GM12891 (cell line): ENCODE results near the gene LAMP1.

ENCODE experiments used
- POLR2A ChIP-seq: IDR thresholded peaks from 2 replicates; pipeline ENCODE4 v1.6.1; 2011; ENCODE audit warnings: low read depth, low read length, control low read depth
- POLR2AphosphoS5 ChIP-seq: IDR thresholded peaks from 2 replicates; pipeline ENCODE4 v1.6.1; 2011; ENCODE audit warnings: low read depth, low read length, control low read depth
- SPI1 ChIP-seq: IDR thresholded peaks from 2 replicates; pipeline ENCODE4 v1.6.1; 2011; ENCODE audit warnings: low read depth, low read length, control low read depth

DNA sequence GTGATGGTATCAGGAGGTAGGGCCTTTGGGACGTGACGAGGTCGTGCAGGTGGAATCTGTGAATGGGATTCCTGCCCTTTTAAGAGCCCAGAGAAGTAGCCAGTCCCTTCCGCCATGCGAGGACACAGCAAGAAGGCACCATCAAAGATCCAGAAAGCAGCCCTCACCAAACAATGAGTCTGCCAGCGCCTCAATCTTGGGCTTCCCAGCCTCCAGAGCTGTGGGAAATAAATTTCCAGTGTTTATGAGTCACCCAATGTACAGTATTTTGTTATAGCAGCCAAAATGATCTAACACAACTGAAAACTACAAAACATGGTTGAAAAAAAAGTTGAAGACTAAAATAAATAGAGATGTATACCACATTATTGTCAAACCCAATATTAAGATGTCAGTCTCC is 16.9 kb upstream of the LAMP1 start:
- TF ChIP-seq SPI1 (no peak), POLR2AphosphoS5 (no peak), POLR2A (no peak)
